Urothelium cell line (cell line): ENCODE results near the gene TASOR.

ENCODE experiments used
- DNase-seq: peaks from one replicate; pipeline ENCODE4 v3.0.0; 2011; ENCODE audit warnings: low spot score, mixed read lengths
- FAIRE-seq: peaks from 2 replicates; lab custom pipeline; 2011; peaks lifted over from hg19 to GRCh38; lab: Jason Lieb, UNC

TASOR gene

DNA sequence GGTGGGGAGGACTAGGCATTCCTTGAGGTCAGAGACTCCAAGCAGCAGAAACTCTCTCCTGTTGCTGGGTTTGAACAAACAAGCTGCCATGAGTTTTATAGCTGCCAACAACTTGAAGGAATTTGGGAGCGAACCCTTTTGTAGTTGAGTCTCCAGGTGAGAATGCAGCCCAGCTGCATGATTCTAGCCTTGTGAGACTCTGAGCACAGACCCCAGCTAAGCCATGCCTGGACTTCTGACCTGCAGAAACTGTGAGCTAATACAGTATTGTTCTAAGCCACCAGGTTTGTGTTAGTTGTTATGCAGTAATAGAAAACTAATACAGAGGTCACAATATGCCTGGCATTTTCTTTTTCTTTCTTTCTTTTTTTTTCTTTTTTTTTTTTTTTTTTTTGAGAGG is 6.2 kb upstream of the TASOR start:
- DNase-seq, result no peak
- no peak for FAIRE-seq

DNA sequence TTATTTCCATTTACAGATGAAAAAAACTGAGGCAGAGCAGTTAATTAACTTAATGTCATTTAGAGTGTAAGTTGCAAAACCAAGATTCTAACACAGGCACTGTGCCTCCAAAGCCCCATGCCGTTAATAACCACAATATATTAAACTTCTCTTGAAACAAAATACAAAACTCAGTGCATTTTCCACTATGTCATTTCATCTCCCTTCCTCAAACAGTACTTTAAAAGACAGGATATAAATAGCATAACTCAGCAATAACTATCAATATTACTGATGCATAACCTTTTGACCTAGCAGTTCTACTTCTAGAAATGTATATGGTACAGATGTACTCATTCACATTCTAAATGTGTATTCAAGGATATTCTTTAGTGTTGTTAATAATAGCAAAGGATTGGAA is 5.1 kb upstream of the TASOR start:
- DNase-seq (no peak), FAIRE-seq (no peak)

DNA sequence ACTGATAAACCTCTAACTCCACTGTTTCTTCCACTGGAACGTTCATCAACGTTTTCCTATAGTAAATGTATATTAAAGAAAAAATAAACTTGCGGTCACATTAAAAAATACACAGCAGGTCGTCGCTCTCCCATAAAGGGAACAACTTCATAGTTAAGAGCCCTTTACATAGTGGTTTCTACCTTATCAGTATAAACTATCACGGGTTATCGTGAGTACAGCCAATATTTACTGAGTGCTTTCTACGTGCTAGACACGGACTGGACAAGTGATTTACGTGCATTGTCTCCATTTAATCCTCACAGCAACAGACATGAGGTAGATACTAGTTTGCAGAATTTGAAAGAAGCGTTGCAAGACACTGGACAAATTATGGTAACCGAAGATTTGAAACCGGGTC is 964 bp upstream of the TASOR start:
- DNase-seq (no peak), FAIRE-seq (no peak)

DNA sequence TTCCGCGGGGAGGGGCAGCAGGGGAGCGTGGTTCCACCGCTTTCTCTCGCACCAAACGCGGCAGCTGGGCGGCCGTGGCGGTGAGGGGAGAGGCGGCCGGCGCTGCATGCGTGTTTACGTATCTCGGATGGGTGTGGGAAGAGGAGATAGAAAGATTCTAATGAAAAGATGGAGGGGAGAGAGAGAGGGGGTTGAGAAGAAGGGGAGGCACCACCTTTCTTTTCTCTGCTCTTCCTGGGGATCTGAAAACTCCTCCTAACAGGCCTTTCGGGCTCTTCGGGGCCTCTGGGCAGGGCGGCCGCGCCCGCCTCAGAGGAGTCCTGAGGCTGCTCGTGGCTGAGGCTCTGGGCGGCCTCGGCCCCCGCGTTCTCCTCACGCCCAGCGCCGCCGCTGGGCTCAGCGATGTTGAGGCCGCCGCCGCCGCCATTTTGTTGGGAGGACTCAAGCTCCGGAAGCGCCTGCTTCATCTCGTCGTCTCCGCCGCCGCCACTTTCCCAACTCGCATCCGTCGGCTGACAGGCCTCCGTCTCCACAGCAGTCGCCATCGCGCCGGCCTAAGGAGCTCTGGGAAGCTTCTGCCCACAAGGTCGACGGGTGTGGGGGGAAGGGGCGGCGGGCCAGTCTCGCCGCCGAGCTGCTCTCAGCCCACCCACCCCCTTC is 473 bp downstream of the TASOR start:
- peak; percentile 69 for DNase-seq
- FAIRE-seq, result peak; percentile 59

DNA sequence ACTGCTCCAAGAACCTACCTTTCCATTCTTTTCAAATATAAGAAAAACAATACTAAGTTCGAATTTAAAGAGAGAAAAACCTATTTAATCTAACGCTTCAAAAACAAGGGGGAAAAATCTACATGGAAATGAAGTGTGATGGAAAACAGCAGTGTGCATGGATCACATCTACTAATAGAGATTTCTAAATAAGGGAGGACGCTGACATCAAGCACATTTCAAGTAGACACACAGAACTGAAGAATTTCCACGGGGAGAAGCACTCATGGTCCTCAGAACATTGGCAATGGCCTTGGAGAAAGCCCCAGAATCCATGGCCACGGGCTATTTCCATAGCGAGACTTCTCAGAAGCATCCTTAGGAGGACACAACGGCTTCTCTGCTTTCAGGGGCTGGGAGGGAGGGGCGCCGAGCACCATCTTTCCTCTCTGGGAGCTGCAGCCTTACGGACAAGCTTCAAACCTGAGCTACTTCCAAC is 1.0 kb downstream of the TASOR start:
- no peak for DNase-seq
- FAIRE-seq, result no peak

DNA sequence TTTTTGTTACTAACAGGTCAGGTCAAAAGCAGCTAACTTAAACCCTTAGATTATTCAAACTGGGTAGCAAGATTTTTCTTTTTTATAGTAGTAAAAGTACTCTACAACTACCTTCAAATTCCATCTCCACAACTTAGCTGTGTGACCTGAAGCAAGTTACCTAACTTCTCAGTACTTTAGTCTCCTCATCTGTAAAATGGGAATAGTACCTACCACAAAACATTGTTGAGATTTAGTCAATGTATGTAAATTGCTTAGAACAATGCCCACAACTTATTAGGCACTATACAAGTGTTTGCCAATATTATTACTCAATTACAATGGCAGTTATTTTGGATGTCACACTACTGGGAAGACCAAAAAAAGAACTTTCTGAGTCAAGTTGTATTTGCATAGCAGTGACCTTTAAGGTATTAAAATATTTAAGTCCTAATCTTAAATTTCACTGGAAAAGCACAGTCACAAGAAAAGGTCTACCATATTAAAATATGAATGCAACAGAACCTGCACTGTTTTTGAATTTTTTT is 2.9 kb downstream of the TASOR start:
- FAIRE-seq (no peak), DNase-seq (no peak)

DNA sequence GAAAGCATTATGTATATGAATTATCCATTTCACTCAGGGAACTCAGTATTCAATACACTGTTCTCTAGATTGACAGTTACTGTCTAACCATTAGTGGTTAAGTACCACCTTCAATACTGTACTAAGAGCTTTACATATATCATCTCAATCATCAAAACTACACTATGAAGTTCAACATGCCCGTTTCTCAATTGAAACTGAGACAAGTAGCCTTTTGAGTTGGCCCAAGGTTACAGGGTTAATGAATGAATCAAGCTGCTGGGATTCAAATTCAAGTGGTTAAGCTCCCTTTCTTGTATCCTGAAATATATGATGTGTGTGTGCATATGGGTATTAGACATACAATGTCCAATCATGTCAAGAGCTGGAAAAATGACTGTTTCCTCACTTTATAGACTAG is 5.8 kb downstream of the TASOR start:
- FAIRE-seq (no peak), DNase-seq (no peak)

DNA sequence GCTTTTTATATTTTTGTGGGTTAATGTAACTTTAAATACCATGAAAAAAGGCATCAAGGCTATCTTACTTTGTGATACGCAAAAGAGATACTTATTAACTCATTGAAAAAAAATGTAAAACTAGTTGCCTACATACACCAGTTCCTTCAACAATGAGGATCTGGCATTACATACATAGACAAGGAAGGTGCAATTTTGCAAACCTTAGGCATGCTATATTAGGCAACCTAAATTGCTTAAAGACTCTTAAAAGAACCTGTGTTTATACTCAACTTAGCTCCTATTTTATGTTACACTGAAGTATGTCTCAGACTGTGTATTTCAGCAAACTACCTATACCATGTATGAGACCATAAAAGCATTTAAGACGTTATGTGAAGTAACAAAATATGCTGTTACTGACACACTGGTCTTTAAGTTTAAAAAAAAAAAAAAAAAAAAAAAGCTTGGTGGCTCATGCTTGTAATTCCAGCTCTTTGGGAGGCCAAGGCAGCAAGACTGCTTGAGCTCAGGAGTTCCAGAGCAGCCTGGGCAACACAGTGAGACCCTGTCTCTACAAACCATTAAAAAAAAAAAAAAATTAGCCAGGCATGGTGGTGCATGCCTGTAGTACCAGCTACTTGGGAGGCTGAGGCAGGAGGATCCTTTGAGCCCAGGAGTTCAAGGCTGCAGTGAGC is 9.1 kb downstream of the TASOR start:
- FAIRE-seq (no peak), DNase-seq (no peak)

DNA sequence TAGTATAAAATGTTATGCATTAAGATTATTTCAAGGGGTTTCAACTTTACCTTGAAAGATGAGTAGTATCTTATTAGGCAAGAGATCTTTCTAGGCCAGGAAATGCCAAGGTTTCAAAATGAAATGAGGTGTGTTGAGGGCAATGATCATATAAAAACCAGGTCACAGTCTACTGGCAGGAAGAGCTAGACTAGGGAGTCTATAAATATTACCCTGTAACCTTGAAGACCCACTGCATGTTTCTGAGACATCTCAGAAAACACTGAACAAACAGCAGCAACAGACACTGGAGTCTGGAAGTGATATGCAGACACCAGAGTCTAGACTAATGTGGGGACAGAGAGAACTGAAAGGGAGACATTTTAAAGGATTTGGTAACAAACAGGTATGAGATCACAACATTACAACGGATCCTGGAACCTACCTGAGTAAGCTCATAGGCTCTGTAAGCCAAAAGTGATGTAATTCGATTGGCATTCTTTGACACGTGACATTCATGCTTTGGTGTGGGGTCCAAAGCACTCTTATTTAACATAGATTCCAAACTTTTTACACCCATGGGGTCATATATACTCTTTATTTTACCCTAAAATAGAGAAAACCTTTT is 15.0 kb downstream of the TASOR start:
- no peak for FAIRE-seq
- DNase-seq, result peak; percentile 16

DNA sequence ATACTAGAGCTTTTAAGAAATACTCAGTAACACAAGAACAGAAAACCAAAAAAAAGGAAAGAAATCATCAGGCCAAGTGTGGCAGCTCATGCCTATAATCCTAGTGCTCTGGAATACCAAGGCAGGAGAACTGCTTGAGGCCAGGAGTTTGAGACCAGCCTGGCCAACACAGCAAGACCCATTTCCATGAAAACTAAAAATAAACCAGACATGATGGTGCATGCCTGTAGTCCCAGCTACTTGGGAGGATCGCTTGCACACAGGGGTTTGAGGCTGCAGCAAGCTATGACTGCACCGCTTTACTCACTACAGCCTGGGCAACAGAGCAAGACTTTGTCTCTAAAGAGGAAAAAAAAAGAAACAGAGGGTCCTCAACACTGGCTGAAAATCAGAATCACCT is 18.2 kb downstream of the TASOR start:
- DNase-seq (no peak), FAIRE-seq (no peak)

DNA sequence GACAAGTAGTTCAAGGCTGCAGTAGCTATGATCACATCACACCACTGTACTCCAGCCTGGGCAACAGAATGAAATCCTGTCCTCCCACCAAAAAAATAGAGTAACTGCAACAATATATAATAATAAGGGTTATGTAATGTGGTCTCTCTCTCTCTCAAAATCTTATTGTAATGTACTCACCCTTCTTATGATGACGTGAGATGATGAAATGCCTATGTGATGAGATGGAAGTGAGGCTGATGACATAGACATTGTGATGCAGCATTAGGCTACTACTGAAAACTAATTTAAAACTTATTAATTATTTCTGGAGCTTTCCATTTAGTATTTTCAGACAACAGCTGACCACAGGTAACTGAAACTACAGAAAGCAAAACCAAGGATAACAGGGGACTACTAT is 27.4 kb downstream of the TASOR start:
- no peak for FAIRE-seq

DNA sequence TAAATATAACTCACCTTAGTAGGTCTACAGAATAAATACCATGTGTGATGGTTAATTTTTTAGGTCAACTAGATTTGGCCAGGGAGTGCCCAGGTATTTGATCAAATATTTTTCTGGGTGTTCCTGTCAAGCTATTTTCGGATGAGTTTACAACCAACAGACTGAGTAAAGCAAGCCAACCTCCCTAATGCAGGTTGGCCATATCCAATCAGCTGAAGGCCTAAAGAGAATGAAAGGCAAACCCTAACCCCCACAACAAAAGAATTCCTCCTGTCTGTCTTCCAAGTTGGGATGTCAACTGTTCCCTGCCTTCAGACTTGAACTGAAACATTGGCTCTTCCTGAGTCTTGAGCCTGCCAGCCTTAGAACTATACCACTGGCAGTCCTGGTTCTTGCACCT is 28.6 kb downstream of the TASOR start:
- DNase-seq, result no peak
- no peak for FAIRE-seq

More for the DNA sequence above, 27.4 kb downstream of the TASOR start:
- no peak for DNase-seq

DNA sequence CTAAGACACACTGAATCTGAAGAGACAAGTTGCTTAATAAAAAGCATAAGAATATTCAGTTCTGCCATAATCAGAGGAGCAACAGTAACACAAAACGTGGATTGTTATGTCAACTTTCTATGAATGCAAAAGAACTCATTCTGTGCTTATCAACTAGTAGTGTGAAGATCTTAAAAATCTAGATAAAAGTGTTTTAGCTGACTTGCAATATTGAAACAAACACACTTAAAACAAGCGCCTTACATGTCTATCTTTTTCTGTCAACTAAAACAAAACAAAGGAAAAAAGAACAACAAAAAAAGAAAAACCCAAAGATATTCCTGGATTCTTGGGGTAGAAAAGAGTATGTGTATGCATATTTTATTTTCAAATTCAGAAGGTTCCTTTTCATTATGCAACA is 37.7 kb downstream of the TASOR start:
- FAIRE-seq (no peak), DNase-seq (no peak)

DNA sequence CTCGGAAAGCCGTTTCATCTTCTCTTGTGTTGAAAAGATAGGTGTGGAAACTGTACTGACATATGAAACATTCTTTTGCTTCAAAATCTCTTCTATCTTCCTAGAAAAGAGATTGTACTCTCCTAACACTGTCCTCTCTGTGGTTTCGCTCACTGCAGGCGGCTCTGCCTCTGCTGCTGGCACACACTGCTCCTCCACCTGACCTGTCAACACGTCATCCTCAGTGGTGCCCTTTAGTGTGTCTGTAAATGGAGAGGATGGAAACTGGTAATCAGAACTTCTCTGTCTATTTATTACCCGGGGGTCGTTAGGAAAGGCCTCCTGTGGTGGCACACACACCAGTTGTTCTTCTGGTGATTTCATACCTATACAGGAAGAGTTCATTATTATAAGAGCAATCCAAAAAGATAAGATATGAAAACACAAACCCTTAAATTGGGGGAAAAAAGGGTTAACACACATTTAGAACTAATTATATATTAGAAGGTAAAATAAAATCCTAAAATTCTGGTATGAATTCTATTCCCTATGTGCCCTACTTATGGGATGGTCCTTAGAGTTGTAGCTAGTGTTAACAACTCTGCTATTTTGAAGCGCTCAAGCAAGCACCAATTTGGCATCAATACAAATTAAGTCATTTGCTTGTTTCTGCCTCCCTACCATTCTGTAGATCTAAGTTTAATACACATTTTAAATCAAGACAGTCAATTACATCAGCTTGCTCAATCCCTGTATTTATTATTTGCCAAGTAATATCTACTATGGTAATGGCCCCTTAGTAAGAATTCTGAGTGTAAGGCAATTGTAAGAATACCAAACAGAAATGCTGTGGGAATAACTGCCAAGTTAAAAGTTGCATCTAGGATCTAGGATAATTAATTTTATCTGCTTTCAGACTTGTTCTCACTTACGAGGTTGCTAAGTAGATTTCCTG is 49.2 kb downstream of the TASOR start:
- DNase-seq, result no peak
- no peak for FAIRE-seq
